OCI-LY1 (cell line): ENCODE results near the gene RBMX.

Source experiments
- EZH2 ChIP-seq: fragments of 200-600 bp; sonication (generic), shearing (Covaris generic); IDR thresholded peaks from 2 replicates; pipeline ENCODE4 v1.8.0; 2017; ENCODE audit warnings: borderline replicate concordance, mixed run types, mild to moderate bottlenecking, antibody characterized with exemption, low read length, moderate library complexity, mixed read lengths
- TF ChIP-seq, protein P1 (sequence below): fragments of 200-600 bp; sonication (generic), shearing (Covaris generic); IDR thresholded peaks from 2 replicates; pipeline ENCODE4 v1.5.1; 2017; ENCODE audit warnings: mild to moderate bottlenecking, antibody characterized with exemption, low read length, moderate library complexity, mixed read lengths

DNA sequence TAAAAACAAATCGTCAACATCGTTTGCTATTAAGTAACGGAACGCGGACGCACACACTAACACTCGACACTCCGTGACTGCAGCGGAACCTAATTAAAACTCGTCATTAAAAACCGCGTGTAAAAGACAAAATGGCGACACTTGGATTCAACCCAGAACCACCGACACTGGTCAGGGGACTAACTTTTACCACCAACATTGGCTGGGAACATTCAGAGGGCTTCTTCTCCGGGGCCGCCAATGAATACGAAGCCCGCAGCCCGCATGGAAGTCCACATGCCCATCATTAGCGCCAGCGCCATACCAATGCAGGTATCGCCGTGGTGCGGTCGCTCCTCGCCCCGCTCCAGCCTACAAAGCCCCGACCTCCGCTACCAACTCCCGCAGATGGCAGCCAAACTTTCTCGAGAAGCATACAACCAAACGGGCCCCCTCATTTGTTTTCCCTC is 498 bp downstream of the RBMX start:
- TF ChIP-seq, protein P1, sequence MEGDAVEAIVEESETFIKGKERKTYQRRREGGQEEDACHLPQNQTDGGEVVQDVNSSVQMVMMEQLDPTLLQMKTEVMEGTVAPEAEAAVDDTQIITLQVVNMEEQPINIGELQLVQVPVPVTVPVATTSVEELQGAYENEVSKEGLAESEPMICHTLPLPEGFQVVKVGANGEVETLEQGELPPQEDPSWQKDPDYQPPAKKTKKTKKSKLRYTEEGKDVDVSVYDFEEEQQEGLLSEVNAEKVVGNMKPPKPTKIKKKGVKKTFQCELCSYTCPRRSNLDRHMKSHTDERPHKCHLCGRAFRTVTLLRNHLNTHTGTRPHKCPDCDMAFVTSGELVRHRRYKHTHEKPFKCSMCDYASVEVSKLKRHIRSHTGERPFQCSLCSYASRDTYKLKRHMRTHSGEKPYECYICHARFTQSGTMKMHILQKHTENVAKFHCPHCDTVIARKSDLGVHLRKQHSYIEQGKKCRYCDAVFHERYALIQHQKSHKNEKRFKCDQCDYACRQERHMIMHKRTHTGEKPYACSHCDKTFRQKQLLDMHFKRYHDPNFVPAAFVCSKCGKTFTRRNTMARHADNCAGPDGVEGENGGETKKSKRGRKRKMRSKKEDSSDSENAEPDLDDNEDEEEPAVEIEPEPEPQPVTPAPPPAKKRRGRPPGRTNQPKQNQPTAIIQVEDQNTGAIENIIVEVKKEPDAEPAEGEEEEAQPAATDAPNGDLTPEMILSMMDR = no peak
- TF ChIP-seq EZH2 = no peak
